Measurements from ENCODE around the gene CDH23. TPM values are rescaled to one million over a fixed set of nuclear protein-coding genes. Genes with fewer than 3 reads are reported as not detected.

CDH23 gene
- total RNA-seq, 2 experiments from 2014 or later, result 4.6 to 5.2 TPM

GRCh38 chr10:71423250-71423649 lies 26.5 kb downstream of the CDH23 start:
- no peaks in the 10 kb centered on the region for H3K36me3 ChIP-seq (ENCODE audit: insufficient read depth, low read length)
- peak in 1 of 14 experiments; percentile 10 for DNase-seq
- intact Hi-C loops (cut with DNase I, micrococcal nuclease), result no loop called here
- peaks cover 5 to 7% of the 10 kb centered on the region in 2 experiments for H3K9me3 ChIP-seq (ENCODE audit: control insufficient read depth in 1 of 2, insufficient read depth in 1 of 2, low read length in 2 of 2)
- H3K4me3 ChIP-seq (ENCODE audit: low read length), result no peak overlapping the region
- peaks cover 19% of the 10 kb centered on the region for H3K27me3 Mint-ChIP-seq
- H3K4me3 Mint-ChIP-seq, result no peak overlapping the region
- no peaks in the 10 kb centered on the region for H3K36me3 Mint-ChIP-seq (ENCODE audit: low read depth)
- H3K4me1 Mint-ChIP-seq (ENCODE audit: low read depth), result no peaks in the 10 kb centered on the region
- CTCF ChIA-PET, result no interaction called here
- no peak overlapping the region for H3K27ac Mint-ChIP-seq
- H3K9me3 Mint-ChIP-seq, result no peaks in the 10 kb centered on the region
- POLR2A ChIA-PET, result no interaction called here
- H3K4me1 ChIP-seq (ENCODE audit: insufficient read depth, low read length), result no peaks in the 10 kb centered on the region
- ATAC-seq (ENCODE audit: poor library complexity), result no peak
- TF ChIP-seq CTCF (IDR thresholded peaks at IDR 0.05), result no peak
- peaks cover 4 to 5% of the 10 kb centered on the region in 2 experiments for H3K27me3 ChIP-seq (ENCODE audit: control insufficient read depth in 1 of 2, insufficient read depth in 2 of 2, low read length in 2 of 2)
- no peak overlapping the region for H3K27ac ChIP-seq (ENCODE audit: low read depth in 1 of 2, low read length in 2 of 2)

- no peak overlapping the region for H3K27ac ChIP-seq (ENCODE audit: low read depth in 1 of 2, low read length in 2 of 2)
- ChIA-PET CTCF (no interaction called here), POLR2A (no interaction called here)
- no peak overlapping the region for H3K27ac Mint-ChIP-seq
- no peaks in the 10 kb centered on the region for H3K36me3 ChIP-seq (ENCODE audit: insufficient read depth, low read length)
- H3K36me3 Mint-ChIP-seq (ENCODE audit: low read depth), result no peaks in the 10 kb centered on the region
- peaks cover 4 to 5% of the 10 kb centered on the region in 2 experiments for H3K27me3 ChIP-seq (ENCODE audit: control insufficient read depth in 1 of 2, insufficient read depth in 2 of 2, low read length in 2 of 2)
- H3K4me1 Mint-ChIP-seq (ENCODE audit: low read depth), result no peaks in the 10 kb centered on the region
- H3K4me3 Mint-ChIP-seq, result no peak overlapping the region
- H3K9me3 Mint-ChIP-seq, result no peaks in the 10 kb centered on the region
- no peak overlapping the region for H3K4me3 ChIP-seq (ENCODE audit: low read length)
- intact Hi-C loops (cut with DNase I, micrococcal nuclease), result no loop called here
- DNase-seq, result peak in 1 of 14 experiments; percentile 5
- H3K9me3 ChIP-seq (ENCODE audit: control insufficient read depth in 1 of 2, insufficient read depth in 1 of 2, low read length in 2 of 2), result peaks cover 0 to 7% of the 10 kb centered on the region in 2 experiments
- H3K27me3 Mint-ChIP-seq, result peaks cover 22% of the 10 kb centered on the region
- TF ChIP-seq CTCF (IDR thresholded peaks at IDR 0.05), result no peak
- ATAC-seq (ENCODE audit: poor library complexity), result no peak
- no peaks in the 10 kb centered on the region for H3K4me1 ChIP-seq (ENCODE audit: insufficient read depth, low read length)
Measured at GRCh38 chr10:71423901-71424300, 27.2 kb downstream of the CDH23 start.

GRCh38 chr10:71424496-71425194 lies 27.9 kb downstream of the CDH23 start:
- no peak for ATAC-seq (ENCODE audit: poor library complexity)
- CTCF ChIA-PET, result no interaction called here
- Mint-ChIP-seq H3K4me1 (ENCODE audit: low read depth) (no peaks in the 10 kb centered on the region), H3K27me3 (peaks cover 27% of the 10 kb centered on the region), H3K36me3 (ENCODE audit: low read depth) (no peaks in the 10 kb centered on the region), H3K4me3 (no peak overlapping the region), H3K27ac (no peak overlapping the region), H3K9me3 (no peaks in the 10 kb centered on the region)
- Histone ChIP-seq H3K27me3 (ENCODE audit: control insufficient read depth in 1 of 2, insufficient read depth in 2 of 2, low read length in 2 of 2) (peaks cover 2 to 4% of the 10 kb centered on the region in 2 experiments), H3K9me3 (ENCODE audit: control insufficient read depth in 1 of 2, insufficient read depth in 1 of 2, low read length in 2 of 2) (peaks cover 0 to 7% of the 10 kb centered on the region in 2 experiments), H3K4me1 (ENCODE audit: insufficient read depth, low read length) (no peaks in the 10 kb centered on the region), H3K4me3 (ENCODE audit: low read length) (no peak overlapping the region), H3K27ac (ENCODE audit: low read depth in 1 of 2, low read length in 2 of 2) (no peak overlapping the region), H3K36me3 (ENCODE audit: insufficient read depth, low read length) (no peaks in the 10 kb centered on the region)
- POLR2A ChIA-PET, result no interaction called here
- intact Hi-C loops (cut with DNase I, micrococcal nuclease), result no loop called here
- DNase-seq, result peak in 1 of 14 experiments; percentile 7
- TF ChIP-seq CTCF (IDR thresholded peaks at IDR 0.05), result no peak
